ENCODE data around the gene NDUFB1. TPM values are rescaled to one million over a fixed set of nuclear protein-coding genes. Genes with fewer than 3 reads are reported as not detected.
A peak's percentile ranks its signal among the peaks of the same experiment; 100 is the strongest.

NDUFB1 gene
- total and polyA plus RNA-seq, 11 donors: 295 to 4,751 (median 463) TPM

DNA sequence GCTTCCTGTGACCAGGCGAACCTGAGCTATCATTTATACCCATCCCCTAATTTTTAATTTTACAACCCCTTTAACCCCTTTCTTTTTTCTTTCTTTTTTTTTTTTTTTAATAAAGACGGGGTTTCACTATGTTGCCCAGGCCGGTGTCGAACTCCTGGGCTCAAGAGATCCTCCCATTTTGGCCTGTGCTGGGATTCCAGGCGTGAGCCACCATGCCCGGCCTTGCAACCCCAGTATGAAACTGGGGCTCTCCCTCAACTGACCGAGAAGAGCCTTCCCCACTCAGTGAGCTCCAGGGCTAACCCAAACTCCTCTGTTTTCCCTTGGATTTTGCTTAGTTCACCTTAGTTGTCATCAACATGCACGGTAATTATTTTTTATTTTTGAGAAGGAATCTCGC lies 1.3 kb upstream of the NDUFB1 start:
- H3K27ac ChIP-seq: peak overlapping the region; percentile 91 to 99 (median 96)

GRCh38 chr14:92122351-92122677 lies 808 bp upstream of the NDUFB1 start:
- peak in 2 of 5 donors; percentile 29 to 37 for DNase-seq
- Histone ChIP-seq H3K27ac (peak overlapping the region; percentile 91 to 99 (median 96)), H3K4me1 (peaks cover 0 to 57% (median 32%) of the 10 kb centered on the region in 12 donors), H3K4me3 (peak overlapping the region; percentile 59 to 97 (median 86)), H3K9me3 (no peaks in the 10 kb centered on the region), H3K27me3 (no peaks in the 10 kb centered on the region), H3K36me3 (peaks cover 0 to 40% (median 33%) of the 10 kb centered on the region in 9 donors)
- TF ChIP-seq POLR2A (IDR thresholded peaks at IDR 0.05): no peak
- TF ChIP-seq, protein P1, sequence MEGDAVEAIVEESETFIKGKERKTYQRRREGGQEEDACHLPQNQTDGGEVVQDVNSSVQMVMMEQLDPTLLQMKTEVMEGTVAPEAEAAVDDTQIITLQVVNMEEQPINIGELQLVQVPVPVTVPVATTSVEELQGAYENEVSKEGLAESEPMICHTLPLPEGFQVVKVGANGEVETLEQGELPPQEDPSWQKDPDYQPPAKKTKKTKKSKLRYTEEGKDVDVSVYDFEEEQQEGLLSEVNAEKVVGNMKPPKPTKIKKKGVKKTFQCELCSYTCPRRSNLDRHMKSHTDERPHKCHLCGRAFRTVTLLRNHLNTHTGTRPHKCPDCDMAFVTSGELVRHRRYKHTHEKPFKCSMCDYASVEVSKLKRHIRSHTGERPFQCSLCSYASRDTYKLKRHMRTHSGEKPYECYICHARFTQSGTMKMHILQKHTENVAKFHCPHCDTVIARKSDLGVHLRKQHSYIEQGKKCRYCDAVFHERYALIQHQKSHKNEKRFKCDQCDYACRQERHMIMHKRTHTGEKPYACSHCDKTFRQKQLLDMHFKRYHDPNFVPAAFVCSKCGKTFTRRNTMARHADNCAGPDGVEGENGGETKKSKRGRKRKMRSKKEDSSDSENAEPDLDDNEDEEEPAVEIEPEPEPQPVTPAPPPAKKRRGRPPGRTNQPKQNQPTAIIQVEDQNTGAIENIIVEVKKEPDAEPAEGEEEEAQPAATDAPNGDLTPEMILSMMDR (IDR thresholded peaks at IDR 0.05): no peak
- intact Hi-C loops (cut with DNase I): loop anchor here in 6 of 10 donors (1.0 to 10.0 kb wide), 6 partner anchors 16 to 670 kb away; partner anchors contain the start of genes ATXN3 (in 1 of the 6) and GOLGA5 (in 1 of the 6)
- 0 to 1% (median 0%) methylated on average over 22 of the region's 22 CpGs for WGBS, 4 donors
- peak; percentile 6 to 40 (median 37) for ATAC-seq

More for the DNA sequence above, 1.3 kb upstream of the NDUFB1 start:
- Histone ChIP-seq H3K4me1 (peaks cover 0 to 57% (median 32%) of the 10 kb centered on the region in 12 donors), H3K4me3 (peak overlapping the region; percentile 59 to 97 (median 86)), H3K27me3 (no peaks in the 10 kb centered on the region), H3K9me3 (no peaks in the 10 kb centered on the region), H3K36me3 (peaks cover 0 to 40% (median 32%) of the 10 kb centered on the region in 9 donors)
- DNase-seq (no peak), ATAC-seq (no peak)
- intact Hi-C loops (cut with DNase I): loop anchor here in 6 of 10 donors (1.0 to 10.0 kb wide), 6 partner anchors 16 to 670 kb away; partner anchors contain the start of genes ATXN3 (in 1 of the 6) and GOLGA5 (in 1 of the 6)
- no peak for TF ChIP-seq POLR2A (IDR thresholded peaks at IDR 0.05)
- TF ChIP-seq, protein P1 (IDR thresholded peaks at IDR 0.05): no peak
- 40 to 49% (median 45%) methylated on average over 9 of the region's 9 CpGs for WGBS, 4 donors

GRCh38 chr14:92121207-92121669 lies 268 bp downstream of the NDUFB1 start:
- H3K4me1 ChIP-seq: peaks cover 0 to 64% (median 34%) of the 10 kb centered on the region in 12 donors
- intact Hi-C loops (cut with DNase I): loop anchor here in 8 of 10 donors (1.0 to 10.0 kb wide), 7 partner anchors 14 to 671 kb away; partner anchors contain the start of genes ATXN3 (in 2 of the 8) and GOLGA5 (in 1 of the 8)

DNA sequence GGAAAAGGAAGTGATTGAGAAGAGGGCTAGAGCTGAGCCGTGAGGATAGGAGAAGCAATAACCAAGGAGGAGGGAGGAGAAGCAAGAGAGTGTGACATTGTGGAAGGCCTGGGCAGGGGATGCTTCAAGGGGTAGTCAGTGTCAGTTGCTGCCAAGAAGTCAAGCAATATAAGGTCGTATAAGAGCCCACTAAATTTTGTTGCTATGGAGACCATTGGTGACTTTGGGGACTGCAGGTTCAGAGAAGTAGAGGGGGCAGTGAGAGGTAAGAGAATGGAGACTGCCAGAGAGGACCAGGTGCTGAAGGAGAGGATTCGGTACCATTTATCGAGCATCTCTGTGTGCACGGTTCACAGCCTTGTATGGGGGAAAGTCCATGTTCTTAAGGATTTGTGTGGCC lies 12.0 kb downstream of the NDUFB1 start:
- Histone ChIP-seq H3K27ac (no peak overlapping the region), H3K36me3 (peaks cover 0 to 5% (median 2%) of the 10 kb centered on the region in 9 donors), H3K9me3 (no peaks in the 10 kb centered on the region), H3K4me3 (no peak overlapping the region), H3K4me1 (peaks cover 0 to 19% (median 12%) of the 10 kb centered on the region in 12 donors), H3K27me3 (no peaks in the 10 kb centered on the region)
- ATAC-seq: no peak
- 80 to 89% (median 82%) methylated on average over 5 of the region's 5 CpGs for WGBS, 4 donors
- TF ChIP-seq POLR2A (IDR thresholded peaks at IDR 0.05): no peak
- TF ChIP-seq, protein P1 (IDR thresholded peaks at IDR 0.05): no peak
- DNase-seq: no peak
- intact Hi-C loops (cut with DNase I): loop anchor here in 3 of 10 donors (5.0 kb wide), 2 partner anchors 67 to 72 kb away; partner anchors contain the start of gene TRIP11 (in 2 of the 3)

More at GRCh38 chr14:92121207-92121669, 268 bp downstream of the NDUFB1 start:
- Histone ChIP-seq H3K27me3 (no peaks in the 10 kb centered on the region), H3K9me3 (no peaks in the 10 kb centered on the region), H3K36me3 (peaks cover 0 to 43% (median 33%) of the 10 kb centered on the region in 9 donors), H3K4me3 (peak overlapping the region; percentile 59 to 97 (median 86)), H3K27ac (peak overlapping the region; percentile 91 to 99 (median 96))
- WGBS, 4 donors: 0 to 1% (median 0%) methylated on average over 36 of the region's 36 CpGs
- ATAC-seq (peak; percentile 40 to 61 (median 48)), DNase-seq (peak; percentile 56 to 74 (median 67))
- TF ChIP-seq, protein P1 (IDR thresholded peaks at IDR 0.05): no peak
- TF ChIP-seq POLR2A (IDR thresholded peaks at IDR 0.05): no peak

All from heart left ventricle (tissue), 16 donors.